ENCODE results near the gene CLSTN1. TPM values are rescaled to one million over a fixed set of nuclear protein-coding genes. Genes with fewer than 3 reads are reported as not detected.

The CLSTN1 gene
- total RNA-seq, 1 donor from 2014 or later = 181 TPM

DNA sequence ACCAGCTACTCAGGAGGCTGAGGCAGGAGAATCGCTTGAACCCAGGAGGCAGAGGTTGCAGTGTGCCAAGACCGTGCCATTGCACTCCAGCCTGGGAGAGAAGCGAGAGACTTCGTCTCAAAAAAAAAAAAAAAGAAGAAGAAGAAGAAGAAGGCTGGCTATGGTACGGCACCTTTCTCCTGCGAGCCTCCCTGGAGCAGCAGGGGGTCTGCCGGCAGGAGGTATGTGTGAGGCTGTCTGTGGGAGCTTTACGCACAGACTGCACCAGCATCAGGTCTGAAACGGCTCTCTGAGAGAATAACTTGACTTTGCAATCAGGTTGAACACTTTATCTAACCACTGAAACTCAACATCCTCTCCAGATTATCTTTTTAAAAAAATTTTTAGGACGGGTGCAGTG, 44.9 kb downstream of the CLSTN1 start:
- no peaks in the 10 kb centered on the region for H3K36me3 ChIP-seq (ENCODE audit: insufficient read depth, low read length)
- TF ChIP-seq, protein P1, sequence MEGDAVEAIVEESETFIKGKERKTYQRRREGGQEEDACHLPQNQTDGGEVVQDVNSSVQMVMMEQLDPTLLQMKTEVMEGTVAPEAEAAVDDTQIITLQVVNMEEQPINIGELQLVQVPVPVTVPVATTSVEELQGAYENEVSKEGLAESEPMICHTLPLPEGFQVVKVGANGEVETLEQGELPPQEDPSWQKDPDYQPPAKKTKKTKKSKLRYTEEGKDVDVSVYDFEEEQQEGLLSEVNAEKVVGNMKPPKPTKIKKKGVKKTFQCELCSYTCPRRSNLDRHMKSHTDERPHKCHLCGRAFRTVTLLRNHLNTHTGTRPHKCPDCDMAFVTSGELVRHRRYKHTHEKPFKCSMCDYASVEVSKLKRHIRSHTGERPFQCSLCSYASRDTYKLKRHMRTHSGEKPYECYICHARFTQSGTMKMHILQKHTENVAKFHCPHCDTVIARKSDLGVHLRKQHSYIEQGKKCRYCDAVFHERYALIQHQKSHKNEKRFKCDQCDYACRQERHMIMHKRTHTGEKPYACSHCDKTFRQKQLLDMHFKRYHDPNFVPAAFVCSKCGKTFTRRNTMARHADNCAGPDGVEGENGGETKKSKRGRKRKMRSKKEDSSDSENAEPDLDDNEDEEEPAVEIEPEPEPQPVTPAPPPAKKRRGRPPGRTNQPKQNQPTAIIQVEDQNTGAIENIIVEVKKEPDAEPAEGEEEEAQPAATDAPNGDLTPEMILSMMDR (IDR thresholded peaks at IDR 0.05; ENCODE audit: insufficient read depth, low read depth, low read length) = no peak
- TF ChIP-seq EZH2 (IDR thresholded peaks at IDR 0.05; ENCODE audit: insufficient read depth, low read length) = no peak
- no peak overlapping the region for H2AFZ ChIP-seq (ENCODE audit: low read depth, low read length)
- Mint-ChIP-seq H3K4me1 (ENCODE audit: low read depth, unreplicated experiment) (peaks cover 3% of the 10 kb centered on the region), H3K27ac (ENCODE audit: unreplicated experiment) (no peak overlapping the region), H3K36me3 (ENCODE audit: low read depth, unreplicated experiment) (peaks cover 3% of the 10 kb centered on the region), H3K4me3 (ENCODE audit: unreplicated experiment) (no peak overlapping the region), H3K9me3 (ENCODE audit: unreplicated experiment) (no peaks in the 10 kb centered on the region), H3K27me3 (ENCODE audit: low read depth, unreplicated experiment) (no peaks in the 10 kb centered on the region)
- H3K79me2 ChIP-seq (ENCODE audit: insufficient read depth, low read length) = peaks cover 62% of the 10 kb centered on the region
- no peak overlapping the region for H3K9ac ChIP-seq (ENCODE audit: low read length)
- DNase-seq (ENCODE audit: low read depth) = no peak
- no peak overlapping the region for H3K4me2 ChIP-seq (ENCODE audit: low read length)
- no peaks in the 10 kb centered on the region for H3K27me3 ChIP-seq (ENCODE audit: insufficient read depth, low read length)
- peaks cover 32% of the 10 kb centered on the region for H4K20me1 ChIP-seq (ENCODE audit: insufficient read depth, low read length)
- no peak overlapping the region for H3K4me3 ChIP-seq (ENCODE audit: insufficient read depth, low read depth, low read length)
- H3K4me1 ChIP-seq (ENCODE audit: insufficient read depth, low read length) = no peaks in the 10 kb centered on the region
- no peaks in the 10 kb centered on the region for H3K9me3 ChIP-seq (ENCODE audit: insufficient read depth, low read depth, low read length)
- FAIRE-seq = no peak
- H3K27ac ChIP-seq (ENCODE audit: low read depth, low read length) = no peak overlapping the region

DNA sequence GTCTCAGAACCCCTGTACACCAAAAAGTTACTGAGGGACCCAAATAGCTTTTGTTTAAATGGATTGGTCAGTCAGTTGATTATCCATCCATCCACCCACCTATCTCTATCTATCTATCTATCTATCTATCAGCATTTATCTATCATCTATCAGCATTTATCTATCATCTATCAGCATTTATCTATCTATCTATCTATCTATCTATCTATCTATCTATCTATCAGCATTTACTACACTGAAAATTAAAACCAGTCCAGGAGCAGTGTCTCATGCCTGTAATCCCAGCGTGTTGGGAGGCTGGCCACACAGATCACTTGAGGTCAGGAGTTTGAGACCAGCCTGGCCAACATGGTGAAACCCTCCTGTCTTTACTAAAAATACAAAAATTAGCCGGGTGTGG, 47.1 kb downstream of the CLSTN1 start:
- Mint-ChIP-seq H3K36me3 (ENCODE audit: low read depth, unreplicated experiment) (peaks cover 8% of the 10 kb centered on the region), H3K4me1 (ENCODE audit: low read depth, unreplicated experiment) (peaks cover 5% of the 10 kb centered on the region), H3K4me3 (ENCODE audit: unreplicated experiment) (no peak overlapping the region), H3K27ac (ENCODE audit: unreplicated experiment) (no peak overlapping the region), H3K27me3 (ENCODE audit: low read depth, unreplicated experiment) (no peaks in the 10 kb centered on the region), H3K9me3 (ENCODE audit: unreplicated experiment) (no peaks in the 10 kb centered on the region)
- no peaks in the 10 kb centered on the region for H3K9me3 ChIP-seq (ENCODE audit: insufficient read depth, low read depth, low read length)
- H3K4me1 ChIP-seq (ENCODE audit: insufficient read depth, low read length) = no peaks in the 10 kb centered on the region
- peaks cover 56% of the 10 kb centered on the region for H3K79me2 ChIP-seq (ENCODE audit: insufficient read depth, low read length)
- H2AFZ ChIP-seq (ENCODE audit: low read depth, low read length) = no peak overlapping the region
- peaks cover 21% of the 10 kb centered on the region for H4K20me1 ChIP-seq (ENCODE audit: insufficient read depth, low read length)
- no peaks in the 10 kb centered on the region for H3K36me3 ChIP-seq (ENCODE audit: insufficient read depth, low read length)
- FAIRE-seq (no peak), DNase-seq (ENCODE audit: low read depth) (no peak)
- H3K4me2 ChIP-seq (ENCODE audit: low read length) = no peak overlapping the region
- H3K27ac ChIP-seq (ENCODE audit: low read depth, low read length) = no peak overlapping the region
- TF ChIP-seq, protein P1 (IDR thresholded peaks at IDR 0.05; ENCODE audit: insufficient read depth, low read depth, low read length) = no peak
- no peaks in the 10 kb centered on the region for H3K27me3 ChIP-seq (ENCODE audit: insufficient read depth, low read length)
- no peak overlapping the region for H3K9ac ChIP-seq (ENCODE audit: low read length)
- no peak overlapping the region for H3K4me3 ChIP-seq (ENCODE audit: insufficient read depth, low read depth, low read length)

DNA sequence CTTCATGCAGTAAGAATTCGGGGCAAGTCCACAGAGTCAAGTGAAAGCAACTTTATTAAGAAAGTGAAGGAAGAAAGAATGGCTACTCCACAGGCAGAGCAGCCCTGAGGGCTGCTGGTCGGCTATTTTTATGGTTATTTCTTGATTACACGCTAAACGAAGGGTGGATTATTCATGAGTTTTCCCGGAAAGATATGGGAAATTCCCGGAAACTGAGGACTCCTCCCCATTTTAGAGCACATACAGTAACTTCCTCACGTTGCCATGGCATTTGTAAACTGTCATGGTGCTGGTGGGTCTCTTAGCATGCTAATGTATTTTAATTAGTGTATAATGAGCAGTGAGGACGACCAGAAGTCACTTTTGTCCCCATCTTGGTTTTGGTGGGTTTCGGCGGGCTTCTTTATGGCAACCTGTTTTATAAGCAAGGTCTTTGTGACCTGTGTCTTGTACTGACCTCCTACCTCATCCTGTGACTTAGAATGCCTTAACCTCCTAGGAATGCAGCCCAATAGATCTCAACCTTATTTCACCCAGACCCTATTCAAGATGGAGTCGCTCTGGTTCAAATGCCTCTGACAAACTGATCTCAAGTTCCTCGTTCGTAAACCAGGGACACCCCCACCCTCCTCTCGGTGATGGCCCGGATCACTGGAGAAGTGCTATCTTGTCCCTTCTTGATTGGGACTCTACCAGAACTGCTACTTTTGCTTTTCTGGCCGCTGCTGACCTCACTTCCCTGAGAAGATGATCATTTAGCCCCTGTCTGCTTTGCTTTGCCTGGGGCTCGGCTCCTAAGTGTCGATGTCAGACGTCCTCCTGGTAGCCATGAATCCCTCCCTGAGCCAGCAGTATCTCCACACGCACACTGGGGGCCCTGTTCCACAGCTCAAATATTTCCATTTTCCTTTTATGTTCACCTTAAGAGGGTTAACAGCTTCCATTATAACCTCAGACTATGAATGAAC, 48.8 kb downstream of the CLSTN1 start:
- no peaks in the 10 kb centered on the region for H3K36me3 ChIP-seq (ENCODE audit: insufficient read depth, low read length)
- no peak for TF ChIP-seq EZH2 (IDR thresholded peaks at IDR 0.05; ENCODE audit: insufficient read depth, low read length)
- TF ChIP-seq, protein P1 (IDR thresholded peaks at IDR 0.05; ENCODE audit: insufficient read depth, low read depth, low read length) = no peak
- H3K4me3 ChIP-seq (ENCODE audit: insufficient read depth, low read depth, low read length) = no peak overlapping the region
- H3K9me3 Mint-ChIP-seq (ENCODE audit: unreplicated experiment) = no peaks in the 10 kb centered on the region
- H3K27me3 ChIP-seq (ENCODE audit: insufficient read depth, low read length) = no peaks in the 10 kb centered on the region
- peaks cover 5% of the 10 kb centered on the region for H3K4me1 Mint-ChIP-seq (ENCODE audit: low read depth, unreplicated experiment)
- no peak overlapping the region for H3K9ac ChIP-seq (ENCODE audit: low read length)
- no peak for FAIRE-seq
- no peak overlapping the region for H3K4me2 ChIP-seq (ENCODE audit: low read length)
- H3K27me3 Mint-ChIP-seq (ENCODE audit: low read depth, unreplicated experiment) = no peaks in the 10 kb centered on the region
- no peak overlapping the region for H3K4me3 Mint-ChIP-seq (ENCODE audit: unreplicated experiment)
- H3K27ac ChIP-seq (ENCODE audit: low read depth, low read length) = no peak overlapping the region
- no peak for DNase-seq (ENCODE audit: low read depth)
- peaks cover 47% of the 10 kb centered on the region for H3K79me2 ChIP-seq (ENCODE audit: insufficient read depth, low read length)
- H3K36me3 Mint-ChIP-seq (ENCODE audit: low read depth, unreplicated experiment) = peaks cover 8% of the 10 kb centered on the region
- peaks cover 11% of the 10 kb centered on the region for H4K20me1 ChIP-seq (ENCODE audit: insufficient read depth, low read length)
- no peaks in the 10 kb centered on the region for H3K9me3 ChIP-seq (ENCODE audit: insufficient read depth, low read depth, low read length)
- H2AFZ ChIP-seq (ENCODE audit: low read depth, low read length) = no peak overlapping the region
- no peaks in the 10 kb centered on the region for H3K4me1 ChIP-seq (ENCODE audit: insufficient read depth, low read length)
- H3K27ac Mint-ChIP-seq (ENCODE audit: unreplicated experiment) = no peak overlapping the region

All from astrocyte (in vitro differentiated cells and primary cell).